ENCODE results near the gene FERMT2. TPM values are rescaled to one million over a fixed set of nuclear protein-coding genes. Genes with fewer than 3 reads are reported as not detected.

Gene FERMT2
- total RNA-seq, 3 donors from 2014 or later (not counting 1 experiment from before 2014, with no cell fraction given) = 0.58 to 1.7 (median 0.92) TPM

- no peak overlapping the region for H3K4me3 ChIP-seq (ENCODE audit: low read length)
- ATAC-seq (no peak), DNase-seq (no peak)
- TF ChIP-seq CTCF (IDR thresholded peaks at IDR 0.05) = no peak
- no peaks in the 10 kb centered on the region for H3K9me3 Mint-ChIP-seq
- intact Hi-C loops (cut with micrococcal nuclease) = no loop called here
- no peaks in the 10 kb centered on the region for H3K27me3 ChIP-seq (ENCODE audit: control insufficient read depth, insufficient read depth, low read length)
- 81% methylated on average over 5 of the region's 7 CpGs for WGBS (ENCODE audit: insufficient coverage)
- H3K27ac ChIP-seq (ENCODE audit: low read length) = no peak overlapping the region
- no peaks in the 10 kb centered on the region for H3K36me3 ChIP-seq (ENCODE audit: control insufficient read depth, insufficient read depth, low read length)
- H3K9me3 ChIP-seq (ENCODE audit: control insufficient read depth, insufficient read depth, low read length) = no peaks in the 10 kb centered on the region
- peaks cover 0 to 3% of the 10 kb centered on the region in 2 donors for H3K27me3 Mint-ChIP-seq (ENCODE audit: low read depth in 2 of 2)
- no peaks in the 10 kb centered on the region for H3K36me3 Mint-ChIP-seq
- no peaks in the 10 kb centered on the region for H3K4me1 Mint-ChIP-seq
- H3K4me3 Mint-ChIP-seq = no peak overlapping the region
- no peaks in the 10 kb centered on the region for H3K4me1 ChIP-seq (ENCODE audit: control insufficient read depth, insufficient read depth, low read length)
- no peak overlapping the region for H3K27ac Mint-ChIP-seq
These were observed 121.2 kb downstream of the FERMT2 start for GRCh38 chr14:52829527-52830185.

- no peaks in the 10 kb centered on the region for H3K9me3 ChIP-seq (ENCODE audit: control insufficient read depth, insufficient read depth, low read length)
These were observed 123.4 kb downstream of the FERMT2 start for GRCh38 chr14:52827426-52827825.

DNA sequence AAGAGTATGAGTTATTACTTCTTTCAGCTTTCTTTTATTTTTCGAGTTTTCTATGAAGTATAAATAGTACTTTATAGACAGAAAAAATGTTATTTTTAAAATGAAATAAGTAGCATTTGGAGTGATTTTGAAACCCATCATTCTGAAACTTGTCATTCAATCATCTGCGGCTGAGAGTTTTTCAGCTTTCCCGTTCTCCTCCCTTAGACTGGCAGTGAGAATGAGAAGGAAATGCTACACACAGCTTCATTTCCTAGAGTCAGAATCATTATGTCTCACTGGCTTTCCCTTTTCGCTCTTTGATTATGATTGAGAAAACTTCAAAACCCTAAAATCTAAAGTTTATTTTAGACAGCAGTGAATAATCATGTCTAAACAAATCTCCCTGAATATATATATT lies 125.8 kb downstream of the FERMT2 start:
- intact Hi-C loops (cut with micrococcal nuclease) = no loop called here
- Histone ChIP-seq H3K4me1 (ENCODE audit: control insufficient read depth, insufficient read depth, low read length) (no peaks in the 10 kb centered on the region), H3K4me3 (ENCODE audit: low read length) (no peak overlapping the region), H3K36me3 (ENCODE audit: control insufficient read depth, insufficient read depth, low read length) (no peaks in the 10 kb centered on the region), H3K9me3 (ENCODE audit: control insufficient read depth, insufficient read depth, low read length) (no peaks in the 10 kb centered on the region), H3K27ac (ENCODE audit: low read length) (no peak overlapping the region), H3K27me3 (ENCODE audit: control insufficient read depth, insufficient read depth, low read length) (no peaks in the 10 kb centered on the region)
- no peak for TF ChIP-seq CTCF (IDR thresholded peaks at IDR 0.05)
- DNase-seq = no peak
- no peak overlapping the region for H3K27ac Mint-ChIP-seq
- H3K36me3 Mint-ChIP-seq = no peaks in the 10 kb centered on the region
- no peak overlapping the region for H3K4me3 Mint-ChIP-seq
- ATAC-seq = no peak
- no peaks in the 10 kb centered on the region for H3K9me3 Mint-ChIP-seq
- 8% methylated on average over 3 of the region's 4 CpGs for WGBS (ENCODE audit: insufficient coverage)
- H3K4me1 Mint-ChIP-seq = no peaks in the 10 kb centered on the region
- H3K27me3 Mint-ChIP-seq (ENCODE audit: low read depth in 2 of 2) = no peaks in the 10 kb centered on the region

More at GRCh38 chr14:52827426-52827825, 123.4 kb downstream of the FERMT2 start:
- intact Hi-C loops (cut with micrococcal nuclease) = no loop called here
- no peak for ATAC-seq
- Histone ChIP-seq H3K4me1 (ENCODE audit: control insufficient read depth, insufficient read depth, low read length) (no peaks in the 10 kb centered on the region), H3K36me3 (ENCODE audit: control insufficient read depth, insufficient read depth, low read length) (no peaks in the 10 kb centered on the region), H3K27ac (ENCODE audit: low read length) (no peak overlapping the region), H3K4me3 (ENCODE audit: low read length) (no peak overlapping the region), H3K27me3 (ENCODE audit: control insufficient read depth, insufficient read depth, low read length) (no peaks in the 10 kb centered on the region)
- H3K27ac Mint-ChIP-seq = no peak overlapping the region
- no peak overlapping the region for H3K4me3 Mint-ChIP-seq
- no peaks in the 10 kb centered on the region for H3K9me3 Mint-ChIP-seq
- DNase-seq = no peak
- H3K4me1 Mint-ChIP-seq = no peaks in the 10 kb centered on the region
- no peak for TF ChIP-seq CTCF (IDR thresholded peaks at IDR 0.05)
- H3K36me3 Mint-ChIP-seq = no peaks in the 10 kb centered on the region
- no peaks in the 10 kb centered on the region for H3K27me3 Mint-ChIP-seq (ENCODE audit: low read depth in 2 of 2)

- no peak overlapping the region for H3K27ac Mint-ChIP-seq
- no peak for TF ChIP-seq CTCF (IDR thresholded peaks at IDR 0.05)
- intact Hi-C loops (cut with micrococcal nuclease) = no loop called here
- ATAC-seq (no peak), DNase-seq (no peak)
- Histone ChIP-seq H3K27ac (ENCODE audit: low read length) (no peak overlapping the region), H3K4me1 (ENCODE audit: control insufficient read depth, insufficient read depth, low read length) (no peaks in the 10 kb centered on the region), H3K4me3 (ENCODE audit: low read length) (no peak overlapping the region), H3K9me3 (ENCODE audit: control insufficient read depth, insufficient read depth, low read length) (no peaks in the 10 kb centered on the region), H3K27me3 (ENCODE audit: control insufficient read depth, insufficient read depth, low read length) (no peaks in the 10 kb centered on the region), H3K36me3 (ENCODE audit: control insufficient read depth, insufficient read depth, low read length) (no peaks in the 10 kb centered on the region)
- 61% methylated on average over 2 of the region's 4 CpGs for WGBS (ENCODE audit: insufficient coverage)
- no peaks in the 10 kb centered on the region for H3K4me1 Mint-ChIP-seq
- no peaks in the 10 kb centered on the region for H3K9me3 Mint-ChIP-seq
- no peaks in the 10 kb centered on the region for H3K36me3 Mint-ChIP-seq
- no peaks in the 10 kb centered on the region for H3K27me3 Mint-ChIP-seq (ENCODE audit: low read depth in 2 of 2)
- no peak overlapping the region for H3K4me3 Mint-ChIP-seq
These were observed 126.4 kb downstream of the FERMT2 start for GRCh38 chr14:52824462-52824861.
